A549 (cell line): ENCODE data around the gene ATP8A1. TPM values are rescaled to one million over a fixed set of nuclear protein-coding genes. Genes with fewer than 3 reads are reported as not detected.

Experiments used
- ATAC-seq, 2 experiments: fragments of 200-7000 bp in 1 of 2; fragments of >200 bp in 1 of 2; cut with Nextera tagmentation in 1 of 2; cut with Tn5 transposase in 1 of 2; 3 replicates each; pipeline versions ENCODE4 v1.8.0 to v1.9.1; 2018 to 2020; ENCODE audit warnings: mild to moderate bottlenecking in 1 of 2, moderate library complexity in 1 of 2
- CTCF ChIA-PET: fragments of 300-600 bp; sonication (Branson Sonifier 250); formaldehyde crosslinking; extraction: SDS; loops from one replicate; lab custom pipeline; 2021; ENCODE audit warnings: antibody characterized with exemption, inconsistent platforms; lab: Yijun Ruan, JAX
- POLR2A ChIA-PET: fragments of 350-600 bp; formaldehyde crosslinking; extraction: SDS; loops from one replicate; lab custom pipeline; 2021; ENCODE audit warnings: antibody characterized with exemption, inconsistent platforms; lab: Yijun Ruan, JAX
- DNase-seq, 2 experiments: peaks; one replicate each; pipeline versions ENCODE4 v3.0.0 to v3.0.0-alpha.2; 2011 to 2016; ENCODE audit warnings: low read depth in 1 of 2, low spot score in 1 of 2
- FAIRE-seq: peaks from 2 replicates; lab custom pipeline; 2011; peaks lifted over from hg19 to GRCh38; lab: Jason Lieb, UNC
- H3K27ac ChIP-seq, 2 experiments: fragments of >200 bp; sonication (Bioruptor Twin); formaldehyde crosslinking; 3 replicates each; pipeline ENCODE4 v1.5.1; 2016 to 2017
- H3K4me1 ChIP-seq: fragments of >200 bp; sonication (Bioruptor Twin); formaldehyde crosslinking; 3 replicates; pipeline ENCODE4 v1.6.1; 2016
- H3K4me2 ChIP-seq: fragments of >200 bp; sonication (Bioruptor Twin); formaldehyde crosslinking; 3 replicates; pipeline ENCODE4 v1.6.1; 2016
- H3K4me3 ChIP-seq: fragments of >200 bp; sonication (Bioruptor Twin); formaldehyde crosslinking; 3 replicates; pipeline ENCODE4 v1.5.1; 2016
- H3K9me3 ChIP-seq: fragments of >200 bp; sonication (Bioruptor Twin); formaldehyde crosslinking; 3 replicates; pipeline ENCODE4 v1.6.1; 2016
- CBX8 ChIP-seq: fragments of 200-600 bp; sonication (generic); IDR thresholded peaks from 2 replicates; pipeline ENCODE4 v1.6.1; 2016
- CHD2 ChIP-seq: fragments of 150-350 bp; IDR thresholded peaks from 2 replicates; pipeline ENCODE4 v1.6.1; 2014; ENCODE audit warnings: low read length; ENCODE audit not compliant: partially characterized antibody
- E2F6 ChIP-seq: IDR thresholded peaks from 2 replicates; pipeline ENCODE4 v1.6.1; 2012; ENCODE audit warnings: low read depth, borderline replicate concordance
- EHF ChIP-seq: fragments of 250-450 bp; sonication (Bioruptor Pico); IDR thresholded peaks from 2 replicates; pipeline ENCODE4 v1.5.0; 2020; ENCODE audit warnings: mild to moderate bottlenecking
- EHMT2 ChIP-seq: fragments of 200-600 bp; sonication (generic); IDR thresholded peaks from 2 replicates; pipeline ENCODE4 v1.6.1; 2016; ENCODE audit warnings: antibody characterized with exemption, low read depth, mild to moderate bottlenecking, moderate library complexity
- EP300 ChIP-seq, 2 experiments: fragments of >200 bp; sonication (Bioruptor Twin); formaldehyde crosslinking; IDR thresholded peaks; 2 replicates in 1 of 2; 3 replicates in 1 of 2; pipeline ENCODE4 v1.6.1; 2016 to 2017
- FOXS1 ChIP-seq: fragments of 250-450 bp; sonication (Bioruptor Pico); IDR thresholded peaks from 2 replicates; pipeline ENCODE4 v1.5.0; 2020; ENCODE audit warnings: mild to moderate bottlenecking, moderate library complexity
- GATA3 ChIP-seq: IDR thresholded peaks from 2 replicates; pipeline ENCODE4 v1.6.1; 2012; ENCODE audit warnings: borderline replicate concordance
- HDAC2 ChIP-seq: fragments of 200-600 bp; sonication (generic); IDR thresholded peaks from 2 replicates; pipeline ENCODE4 v1.6.1; 2016
- HOXB13 ChIP-seq: fragments of 250-450 bp; sonication (Bioruptor Pico); IDR thresholded peaks from 2 replicates; pipeline ENCODE4 v1.5.0; 2020; ENCODE audit warnings: low read depth, mild to moderate bottlenecking, moderate library complexity
- HOXB5 ChIP-seq: fragments of 250-450 bp; sonication (Bioruptor Pico); IDR thresholded peaks from 2 replicates; pipeline ENCODE4 v1.5.0; 2020; ENCODE audit warnings: mild to moderate bottlenecking, moderate library complexity
- MAFK ChIP-seq: fragments of 450-650 bp; IDR thresholded peaks from 2 replicates; pipeline ENCODE4 v1.6.1; 2014; ENCODE audit not compliant: partially characterized antibody
- MAX ChIP-seq: IDR thresholded peaks from 2 replicates; pipeline ENCODE4 v1.6.1; 2012
- MAZ ChIP-seq: fragments of 150-350 bp; IDR thresholded peaks from 2 replicates; pipeline ENCODE4 v1.6.1; 2014; ENCODE audit warnings: antibody characterized with exemption, low read depth, low read length, borderline replicate concordance
- NFE2L2 ChIP-seq: fragments of 150-350 bp; conservative IDR thresholded peaks from 2 replicates; pipeline ENCODE4 v1.6.1; 2014; ENCODE audit warnings: low read length
- POLR2AphosphoS2 ChIP-seq: conservative IDR thresholded peaks from 2 replicates; pipeline ENCODE4 v1.6.1; 2012; ENCODE audit warnings: low read length, improper control_type of control experiment, inconsistent platforms
- RFX5 ChIP-seq: fragments of 450-650 bp; IDR thresholded peaks from 2 replicates; pipeline ENCODE4 v1.7.1; 2014; ENCODE audit warnings: antibody characterized with exemption, mild to moderate bottlenecking, moderate library complexity
- SREBF2 ChIP-seq: fragments of 450-650 bp; IDR thresholded peaks from 2 replicates; pipeline ENCODE4 v1.6.1; 2014; ENCODE audit warnings: mild to moderate bottlenecking, moderate library complexity
- ZC3H11A ChIP-seq: fragments of 450-650 bp; IDR thresholded peaks from 2 replicates; pipeline ENCODE4 v1.6.1; 2014; ENCODE audit warnings: antibody characterized with exemption, mild to moderate bottlenecking
- ZSCAN20 ChIP-seq: fragments of 250-450 bp; sonication (Bioruptor Pico); IDR thresholded peaks from 2 replicates; pipeline ENCODE4 v1.8.0; 2022; ENCODE audit warnings: mild to moderate bottlenecking, moderate library complexity
- WGBS: methylation state at CpG from one replicate; pipeline ENCODE4 v1.1.6; 2017; ENCODE audit errors: missing lambda C conversion rate; 5-methylcytosine and 5-hydroxymethylcytosine counted together
- polyA plus RNA-seq, 4 experiments: library from polyadenylated mRNA; depleted of rRNA in 3 of 4; stranded (reverse); fragments of >200 nt; fragmentation: RNase III in 1 of 4; extraction: RNeasy Plus Mini Kit Qiagen cat#74134 plus additional on column Dnase treatment in 1 of 4; gene quantifications; 2 replicates in 3 of 4; 3 replicates in 1 of 4; pipeline ENCODE4 v1.2.3, GENCODE V29; 2011 to 2017
- TF ChIP-seq, protein P1 (sequence below): fragments of >200 bp; sonication (Bioruptor Twin); formaldehyde crosslinking; IDR thresholded peaks from 2 replicates; pipeline ENCODE4 v1.6.1; 2016
- TF ChIP-seq, protein P2 (sequence below): fragments of 450-650 bp; IDR thresholded peaks from 2 replicates; pipeline ENCODE4 v1.6.1; 2014; ENCODE audit warnings: antibody characterized with exemption
- TF ChIP-seq, protein P3 (sequence below): fragments of 200-600 bp; sonication (generic); IDR thresholded peaks from 2 replicates; pipeline ENCODE4 v1.6.1; 2016; ENCODE audit warnings: antibody characterized with exemption, mild to moderate bottlenecking, moderate library complexity

The ATP8A1 gene
- polyA plus RNA-seq, 2 of the 4 experiments (the other 2 are of a cell fraction), result 0.06 to 0.25 TPM

DNA sequence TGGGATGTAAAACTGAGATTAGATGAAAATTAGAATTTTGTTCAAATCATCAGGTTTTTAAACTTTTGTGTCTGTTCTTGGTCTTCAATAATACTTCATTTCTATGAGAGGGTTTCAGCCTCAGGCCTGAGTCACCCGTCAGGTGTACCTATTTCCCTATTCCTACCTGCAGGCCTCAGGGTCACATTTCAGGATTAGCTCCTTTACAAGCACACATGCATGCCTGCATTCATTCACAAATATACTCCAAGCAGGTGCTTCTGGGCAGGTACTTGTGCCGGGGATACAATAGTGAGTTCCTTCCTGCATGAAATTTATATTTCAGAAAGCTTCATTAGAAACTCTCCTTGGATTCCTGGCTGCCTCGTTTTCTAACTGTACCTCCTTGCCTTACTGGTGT lies 144.7 kb downstream of the ATP8A1 start:
- Histone ChIP-seq H3K4me1 (no peaks in the 10 kb centered on the region), H3K27ac (no peak overlapping the region), H3K4me3 (no peak overlapping the region), H3K9me3 (no peaks in the 10 kb centered on the region)
- DNase-seq (no peak), FAIRE-seq (no peak), ATAC-seq (no peak)
- CTCF ChIA-PET, result interaction anchor here (1.1 to 2.7 kb wide), 2 partner anchors 8 to 230 kb away, joined by 4 to 11 read pairs; no protein-coding TSS in a partner anchor
- TF ChIP-seq, protein P1, sequence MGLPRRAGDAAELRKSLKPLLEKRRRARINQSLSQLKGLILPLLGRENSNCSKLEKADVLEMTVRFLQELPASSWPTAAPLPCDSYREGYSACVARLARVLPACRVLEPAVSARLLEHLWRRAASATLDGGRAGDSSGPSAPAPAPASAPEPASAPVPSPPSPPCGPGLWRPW, result no peak
- TF ChIP-seq CBX8 (no peak), MAX (no peak), MAZ (no peak), ZC3H11A (no peak), MAFK (no peak), FOXS1 (CRISPR knock-in tag) (no peak), HOXB5 (CRISPR knock-in tag) (no peak)
- TF ChIP-seq, all 56 proteins: peak for 0
- POLR2A ChIA-PET, result no interaction called here
- WGBS, result 38% methylated on average over 3 of the region's 3 CpGs
- no peak overlapping the region for H3K4me2 ChIP-seq

DNA sequence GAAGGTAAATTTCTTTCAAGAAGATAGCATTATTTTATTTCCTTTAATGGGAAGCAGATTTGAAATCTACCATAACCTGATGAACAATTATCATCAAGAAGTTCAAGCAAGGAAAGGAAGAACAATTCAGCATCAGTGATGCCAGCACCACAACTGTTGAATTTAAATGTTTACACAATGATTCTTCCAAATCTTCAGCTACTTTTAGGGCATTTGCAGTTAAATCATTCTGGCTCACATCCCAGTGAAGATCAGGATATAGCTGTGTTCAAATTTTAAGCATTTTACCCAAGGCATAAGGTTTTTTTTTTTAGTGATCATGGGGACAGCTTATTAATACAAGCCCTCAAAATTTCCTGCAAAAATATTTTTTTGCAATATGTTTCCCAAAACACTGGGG lies 146.7 kb downstream of the ATP8A1 start:
- no peak overlapping the region for H3K27ac ChIP-seq
- POLR2A ChIA-PET, result no interaction called here
- no peak for TF ChIP-seq HDAC2
- TF ChIP-seq, all 56 proteins: peak for 0
- no peak for FAIRE-seq
- Histone ChIP-seq H3K4me2 (no peak overlapping the region), H3K4me1 (no peaks in the 10 kb centered on the region), H3K9me3 (no peaks in the 10 kb centered on the region), H3K4me3 (no peak overlapping the region)
- CTCF ChIA-PET, result interaction anchor here (1.0 to 2.7 kb wide), 3 partner anchors 10 to 228 kb away, joined by 3 to 11 read pairs (median 4); no protein-coding TSS in a partner anchor
- DNase-seq, result no peak
- no peak for ATAC-seq

DNA sequence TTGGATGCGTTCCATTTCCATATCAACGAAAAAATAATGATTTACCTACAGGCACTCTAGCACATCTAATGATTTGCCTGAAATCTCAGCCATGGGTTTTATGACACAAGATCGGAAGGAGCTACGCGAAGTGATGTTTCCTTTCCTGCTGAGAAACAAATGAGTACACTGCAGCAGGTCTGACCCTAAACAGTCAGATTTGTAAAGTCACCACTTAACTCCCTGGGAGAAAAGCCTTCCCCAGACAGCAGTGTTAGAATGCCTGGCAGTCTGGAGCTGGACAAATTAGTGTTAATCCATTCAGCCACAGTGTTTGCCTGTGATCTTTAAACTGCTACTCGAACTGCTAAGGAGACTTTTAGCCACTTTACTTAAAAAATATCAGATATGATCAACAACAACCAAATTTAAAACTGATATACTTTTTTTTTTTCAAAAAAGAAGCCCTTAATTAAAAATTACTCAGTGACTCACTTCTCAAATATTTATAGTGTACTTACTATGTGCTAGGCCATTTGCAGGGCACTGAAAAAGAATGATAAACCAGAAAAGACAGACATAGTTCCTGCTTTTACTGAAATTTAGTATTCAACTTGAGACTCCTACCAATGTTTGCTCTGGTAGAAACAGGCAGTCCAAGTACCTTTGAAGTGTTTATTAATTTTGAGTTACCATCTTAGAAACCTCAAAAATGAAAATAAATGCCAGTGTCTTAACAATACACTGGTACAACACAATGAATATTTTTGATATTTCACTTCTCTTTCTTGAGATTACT lies 155.1 kb downstream of the ATP8A1 start:
- TF ChIP-seq EP300 (IDR thresholded peaks at IDR 0.05) (no peak), POLR2AphosphoS2 (no peak), EHF (no peak), GATA3 (no peak), E2F6 (no peak), EHMT2 (no peak), RFX5 (no peak), CBX8 (no peak), CHD2 (no peak), MAZ (no peak), HDAC2 (no peak)
- TF ChIP-seq, protein P2, sequence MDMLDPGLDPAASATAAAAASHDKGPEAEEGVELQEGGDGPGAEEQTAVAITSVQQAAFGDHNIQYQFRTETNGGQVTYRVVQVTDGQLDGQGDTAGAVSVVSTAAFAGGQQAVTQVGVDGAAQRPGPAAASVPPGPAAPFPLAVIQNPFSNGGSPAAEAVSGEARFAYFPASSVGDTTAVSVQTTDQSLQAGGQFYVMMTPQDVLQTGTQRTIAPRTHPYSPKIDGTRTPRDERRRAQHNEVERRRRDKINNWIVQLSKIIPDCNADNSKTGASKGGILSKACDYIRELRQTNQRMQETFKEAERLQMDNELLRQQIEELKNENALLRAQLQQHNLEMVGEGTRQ, result no peak
- TF ChIP-seq, all 56 proteins: peak for 0
- Histone ChIP-seq H3K4me3 (no peak overlapping the region), H3K4me2 (no peak overlapping the region), H3K27ac (no peak overlapping the region), H3K4me1 (no peaks in the 10 kb centered on the region), H3K9me3 (no peaks in the 10 kb centered on the region)
- ChIA-PET CTCF (no interaction called here), POLR2A (no interaction called here)
- WGBS, result 63% methylated on average over 6 of the region's 6 CpGs
- DNase-seq (no peak), FAIRE-seq (no peak), ATAC-seq (no peak)

DNA sequence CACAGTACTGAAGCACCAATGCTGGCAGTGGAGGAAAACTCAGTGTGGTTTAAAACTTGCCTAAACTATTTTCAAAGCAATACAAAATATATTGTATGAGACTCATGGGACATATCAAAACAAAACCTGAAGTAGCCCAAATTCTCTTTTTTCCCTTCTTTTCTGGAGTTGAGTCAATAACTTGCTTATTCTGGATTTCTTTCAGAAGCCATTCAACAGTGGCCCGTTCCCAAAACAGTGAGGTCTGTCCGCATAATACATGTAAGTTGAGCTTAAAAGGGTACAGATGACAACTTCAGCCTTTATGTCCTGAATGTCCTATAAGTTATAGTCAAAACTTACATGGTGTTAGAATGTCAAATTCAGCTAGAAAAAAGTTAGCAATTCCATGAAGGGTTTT lies 158.9 kb downstream of the ATP8A1 start:
- ChIA-PET CTCF (interaction anchor here (0.5 to 1.0 kb wide), 2 partner anchors 19 to 224 kb away, joined by 3 read pairs; no protein-coding TSS in a partner anchor), POLR2A (no interaction called here)
- WGBS, result 66% methylated on average over 2 of the region's 2 CpGs
- DNase-seq (no peak), ATAC-seq (no peak), FAIRE-seq (no peak)
- Histone ChIP-seq H3K4me3 (no peak overlapping the region), H3K4me2 (no peak overlapping the region), H3K4me1 (no peaks in the 10 kb centered on the region), H3K27ac (no peak overlapping the region), H3K9me3 (no peaks in the 10 kb centered on the region)
- TF ChIP-seq SREBF2, result no peak
- TF ChIP-seq NFE2L2, result no peak
- no peak for TF ChIP-seq HOXB13 (CRISPR knock-in tag)
- TF ChIP-seq ZSCAN20, result no peak
- TF ChIP-seq, protein P3, sequence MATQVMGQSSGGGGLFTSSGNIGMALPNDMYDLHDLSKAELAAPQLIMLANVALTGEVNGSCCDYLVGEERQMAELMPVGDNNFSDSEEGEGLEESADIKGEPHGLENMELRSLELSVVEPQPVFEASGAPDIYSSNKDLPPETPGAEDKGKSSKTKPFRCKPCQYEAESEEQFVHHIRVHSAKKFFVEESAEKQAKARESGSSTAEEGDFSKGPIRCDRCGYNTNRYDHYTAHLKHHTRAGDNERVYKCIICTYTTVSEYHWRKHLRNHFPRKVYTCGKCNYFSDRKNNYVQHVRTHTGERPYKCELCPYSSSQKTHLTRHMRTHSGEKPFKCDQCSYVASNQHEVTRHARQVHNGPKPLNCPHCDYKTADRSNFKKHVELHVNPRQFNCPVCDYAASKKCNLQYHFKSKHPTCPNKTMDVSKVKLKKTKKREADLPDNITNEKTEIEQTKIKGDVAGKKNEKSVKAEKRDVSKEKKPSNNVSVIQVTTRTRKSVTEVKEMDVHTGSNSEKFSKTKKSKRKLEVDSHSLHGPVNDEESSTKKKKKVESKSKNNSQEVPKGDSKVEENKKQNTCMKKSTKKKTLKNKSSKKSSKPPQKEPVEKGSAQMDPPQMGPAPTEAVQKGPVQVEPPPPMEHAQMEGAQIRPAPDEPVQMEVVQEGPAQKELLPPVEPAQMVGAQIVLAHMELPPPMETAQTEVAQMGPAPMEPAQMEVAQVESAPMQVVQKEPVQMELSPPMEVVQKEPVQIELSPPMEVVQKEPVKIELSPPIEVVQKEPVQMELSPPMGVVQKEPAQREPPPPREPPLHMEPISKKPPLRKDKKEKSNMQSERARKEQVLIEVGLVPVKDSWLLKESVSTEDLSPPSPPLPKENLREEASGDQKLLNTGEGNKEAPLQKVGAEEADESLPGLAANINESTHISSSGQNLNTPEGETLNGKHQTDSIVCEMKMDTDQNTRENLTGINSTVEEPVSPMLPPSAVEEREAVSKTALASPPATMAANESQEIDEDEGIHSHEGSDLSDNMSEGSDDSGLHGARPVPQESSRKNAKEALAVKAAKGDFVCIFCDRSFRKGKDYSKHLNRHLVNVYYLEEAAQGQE, result no peak
